ENCODE measurements around the gene ZNF296. TPM values are rescaled to one million over a fixed set of nuclear protein-coding genes. Genes with fewer than 3 reads are reported as not detected.

ZNF296 gene
- total RNA-seq, 4 donors from 2014 or later, result 2.1 to 5.5 (median 5.4) TPM; not detected in 1

DNA sequence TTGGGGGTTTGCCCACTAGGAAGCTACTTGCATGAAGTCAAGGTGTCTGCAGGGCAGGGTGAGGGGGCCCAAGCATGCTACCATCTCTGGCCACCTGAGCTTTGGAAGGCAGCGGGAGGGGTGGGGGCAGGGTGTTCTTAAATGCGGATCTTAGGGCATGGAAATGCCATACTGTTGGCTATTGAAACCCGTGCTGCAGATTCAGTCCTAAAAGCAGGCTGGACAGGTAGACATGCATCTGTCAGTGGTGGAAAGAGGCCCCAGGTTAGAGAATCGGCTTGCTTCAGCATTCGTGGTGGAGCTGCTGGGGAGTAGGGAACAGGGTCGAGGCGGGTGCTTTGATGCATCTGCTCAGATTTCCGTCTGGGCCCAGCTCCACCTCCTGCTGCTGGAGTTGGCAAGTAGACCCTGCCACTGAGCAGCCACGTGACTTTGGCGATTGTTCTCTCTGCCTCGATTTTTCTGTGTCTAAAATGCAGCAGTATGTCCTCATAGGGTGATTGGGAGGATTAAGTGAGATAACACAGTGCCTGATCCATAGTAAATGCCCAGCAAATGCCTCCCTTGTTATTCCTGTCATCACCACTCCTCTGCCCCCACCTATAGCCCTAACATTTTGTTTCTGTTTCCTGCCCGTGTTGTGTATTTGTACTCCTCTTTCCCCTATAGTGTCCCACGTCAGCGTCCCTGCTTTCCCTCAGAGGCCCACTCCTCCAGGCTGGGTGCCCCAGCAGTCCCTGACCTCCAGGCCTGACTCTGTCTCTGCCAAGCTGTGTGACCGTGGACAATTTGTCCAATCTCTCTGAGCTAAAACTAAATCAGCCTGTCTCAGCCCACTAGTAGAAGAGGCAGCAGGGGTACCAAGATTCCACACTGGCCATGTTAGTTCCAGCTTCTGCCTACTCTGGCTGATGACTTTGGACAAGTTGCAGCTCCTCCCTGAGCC is 22.5 kb upstream of the ZNF296 start:
- DNase-seq, result no peak
- Histone ChIP-seq H3K36me3 (no peaks in the 10 kb centered on the region), H3K27ac (peak overlapping the region in 3 of 4 donors; percentile 51 to 88 (median 87)), H3K4me1 (peaks cover 13 to 99% (median 19%) of the 10 kb centered on the region in 4 donors), H3K27me3 (no peaks in the 10 kb centered on the region), H3K4me3 (peak overlapping the region in 1 of 4 donors; percentile 33), H3K9me3 (no peaks in the 10 kb centered on the region)
- TF ChIP-seq POLR2A (IDR thresholded peaks at IDR 0.05) (no peak), CTCF (IDR thresholded peaks at IDR 0.05) (peak in 2 of 6 experiments; percentile 7 to 17)

DNA sequence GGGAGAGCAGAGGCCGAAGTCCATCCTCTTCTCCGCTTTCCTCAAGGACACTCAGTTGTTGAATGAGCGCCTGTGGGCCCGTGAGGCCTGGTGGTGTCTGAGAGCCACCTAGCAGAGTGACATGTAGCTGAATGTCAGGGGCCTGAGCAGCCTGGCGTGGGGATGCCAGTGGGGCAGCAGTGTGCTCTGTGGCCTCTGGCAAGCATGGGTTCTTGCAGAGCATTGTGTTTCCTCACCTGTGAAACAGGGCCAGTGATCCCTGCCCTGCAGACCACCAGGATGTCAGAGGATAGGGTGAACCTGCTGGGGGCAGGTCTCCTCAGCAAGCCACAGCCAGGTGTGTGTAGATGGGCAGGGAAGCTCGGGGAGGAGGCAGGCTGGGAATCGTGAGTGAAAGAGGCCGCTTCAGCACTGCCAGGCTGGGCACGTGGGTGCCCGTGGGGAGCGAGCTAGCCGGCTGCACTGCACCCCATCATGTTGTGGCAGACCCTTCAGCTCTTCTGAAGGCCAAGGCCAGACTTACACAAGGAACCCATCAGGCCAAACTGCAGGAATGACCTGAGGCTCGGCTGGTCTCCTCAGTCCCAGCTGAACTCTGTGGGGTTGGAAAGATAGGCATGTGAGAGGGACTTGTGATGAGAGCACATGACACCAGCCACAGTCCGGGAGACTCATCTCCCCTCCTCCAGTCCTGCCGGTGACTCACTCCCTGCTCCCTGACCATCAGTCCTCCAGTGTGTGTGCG is 21.7 kb upstream of the ZNF296 start:
- no peaks in the 10 kb centered on the region for H3K9me3 ChIP-seq
- H3K27me3 ChIP-seq, result no peaks in the 10 kb centered on the region
- H3K4me1 ChIP-seq, result peaks cover 14 to 93% (median 18%) of the 10 kb centered on the region in 4 donors
- peak overlapping the region in 1 of 4 donors; percentile 3 for H3K4me3 ChIP-seq
- H3K27ac ChIP-seq, result peak overlapping the region in 2 of 4 donors; percentile 87 to 88
- H3K36me3 ChIP-seq, result no peaks in the 10 kb centered on the region
- peak in 2 of 3 donors; percentile 80 to 82 for DNase-seq
- TF ChIP-seq POLR2A (IDR thresholded peaks at IDR 0.05), result no peak

DNA sequence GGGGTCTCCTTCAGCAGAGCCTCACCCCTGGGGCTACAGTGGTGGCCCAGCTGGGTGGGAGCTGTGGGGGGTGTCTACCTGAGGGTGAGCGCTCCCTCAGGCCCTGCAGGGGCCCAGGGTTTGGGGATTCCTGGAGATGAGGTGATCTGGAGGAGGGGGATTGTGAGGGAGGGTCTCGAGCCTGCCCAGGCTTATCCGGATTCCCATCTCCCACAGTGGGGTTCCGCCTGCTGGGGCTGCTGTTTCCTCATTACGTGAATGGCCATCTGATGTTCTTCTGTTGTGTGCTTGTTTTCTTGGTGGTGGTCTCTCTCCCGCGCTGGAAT is 21.1 kb upstream of the ZNF296 start:
- Histone ChIP-seq H3K27ac (peak overlapping the region in 2 of 4 donors; percentile 87 to 88), H3K27me3 (no peaks in the 10 kb centered on the region), H3K9me3 (no peaks in the 10 kb centered on the region), H3K4me1 (peaks cover 14 to 87% (median 18%) of the 10 kb centered on the region in 4 donors), H3K36me3 (no peaks in the 10 kb centered on the region), H3K4me3 (no peak overlapping the region)
- no peak for TF ChIP-seq POLR2A (IDR thresholded peaks at IDR 0.05)
- TF ChIP-seq CTCF (IDR thresholded peaks at IDR 0.05), result no peak
- no peak for DNase-seq

DNA sequence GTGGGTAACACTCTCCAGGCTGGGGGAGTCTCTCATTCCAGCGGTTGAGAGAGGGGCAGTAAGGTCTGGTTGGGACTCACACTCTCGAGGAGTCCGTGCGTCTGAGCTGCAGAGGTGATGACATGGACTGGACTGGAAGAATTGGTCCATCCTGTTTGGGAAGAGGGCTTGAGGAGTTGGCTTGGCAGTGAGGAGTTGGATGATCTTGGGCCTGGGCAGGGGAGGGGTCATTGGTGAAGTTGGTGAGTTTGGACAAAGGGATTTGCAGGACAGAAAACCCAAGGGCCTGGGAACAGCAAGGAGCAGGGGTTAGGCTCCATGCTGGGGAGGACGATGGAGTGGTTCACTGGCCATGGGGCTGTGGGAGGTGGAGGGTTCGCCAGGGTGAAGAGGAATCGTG is 20.4 kb upstream of the ZNF296 start:
- DNase-seq, result no peak
- H3K4me1 ChIP-seq, result peaks cover 14 to 81% (median 18%) of the 10 kb centered on the region in 4 donors
- TF ChIP-seq CTCF (IDR thresholded peaks at IDR 0.05) (no peak), POLR2A (IDR thresholded peaks at IDR 0.05) (no peak)
- no peak overlapping the region for H3K4me3 ChIP-seq
- no peaks in the 10 kb centered on the region for H3K36me3 ChIP-seq
- H3K27ac ChIP-seq, result no peak overlapping the region
- no peaks in the 10 kb centered on the region for H3K27me3 ChIP-seq
- no peaks in the 10 kb centered on the region for H3K9me3 ChIP-seq

GRCh38 chr19:45095496-45096413 is 19.5 kb upstream of the ZNF296 start:
- H3K27ac ChIP-seq, result no peak overlapping the region
- no peaks in the 10 kb centered on the region for H3K9me3 ChIP-seq
- H3K4me1 ChIP-seq, result peaks cover 14 to 77% (median 17%) of the 10 kb centered on the region in 4 donors
- no peaks in the 10 kb centered on the region for H3K36me3 ChIP-seq
- H3K4me3 ChIP-seq, result no peak overlapping the region
- no peaks in the 10 kb centered on the region for H3K27me3 ChIP-seq
- no peak for DNase-seq
- TF ChIP-seq CTCF (IDR thresholded peaks at IDR 0.05), result no peak
- no peak for TF ChIP-seq POLR2A (IDR thresholded peaks at IDR 0.05)
